ENCODE data around the gene FILIP1L. TPM values are rescaled to one million over a fixed set of nuclear protein-coding genes. Genes with fewer than 3 reads are reported as not detected.

Gene FILIP1L
- total RNA-seq, 2 experiments from 2014 or later, result not detected

- H3K36me3 ChIP-seq (ENCODE audit: insufficient read depth, low read length), result no peaks in the 10 kb centered on the region
- H3K4me1 ChIP-seq (ENCODE audit: insufficient read depth, low read length, poor library complexity, severe bottlenecking), result peaks cover 7% of the 10 kb centered on the region
- intact Hi-C loops (cut with micrococcal nuclease; ENCODE audit: unreplicated experiment), result no loop called here
- no TSS peak for BruUV-seq (replicated peaks)
- H3K4me2 ChIP-seq (ENCODE audit: low read length), result no peak overlapping the region
- TF ChIP-seq CTCF (conservative IDR thresholded peaks at IDR 0.05; ENCODE audit: low read length) (no peak), EZH2phosphoT487 (IDR thresholded peaks at IDR 0.05; ENCODE audit: borderline replicate concordance, low read depth, low read length) (no peak)
- H3K9me2 ChIP-seq (ENCODE audit: insufficient read depth, low read length), result no peaks in the 10 kb centered on the region; the same call in 1 of the 2 replicates
- no peak overlapping the region for H2AFZ ChIP-seq (ENCODE audit: low read length)
- H4K20me1 ChIP-seq (ENCODE audit: insufficient read depth, low read length), result 0 out of 2 replicates have a peak, but pooled peaks cover 5% of the 10 kb centered on the region
- no peaks in the 10 kb centered on the region for H3K9me3 ChIP-seq (ENCODE audit: low read length)
- DNase-seq (ENCODE audit: low spot score), result no peak
- ChIA-PET POLR2A (no interaction called here), CTCF (ENCODE audit: unreplicated experiment) (no interaction called here)
- H3K79me2 ChIP-seq (ENCODE audit: insufficient read depth, low read depth, low read length), result no peaks in the 10 kb centered on the region
- H3K27ac ChIP-seq (ENCODE audit: low read depth, low read length, poor library complexity, severe bottlenecking), result no peak overlapping the region
- no peak overlapping the region for H3K4me3 ChIP-seq (ENCODE audit: low read depth, low read length, poor library complexity, severe bottlenecking)
Observed at GRCh38 chr3:99921377-99921695, 193.0 kb downstream of the FILIP1L start.

GRCh38 chr3:99920481-99921376 is 193.6 kb downstream of the FILIP1L start:
- H4K20me1 ChIP-seq (ENCODE audit: insufficient read depth, low read length), result 0 out of 2 replicates have a peak, but pooled peaks cover 5% of the 10 kb centered on the region
- peak; percentile 3 for DNase-seq (ENCODE audit: low spot score)
- BruUV-seq (replicated peaks), result no TSS peak
- no peaks in the 10 kb centered on the region for H3K9me3 ChIP-seq (ENCODE audit: low read length)
- H3K36me3 ChIP-seq (ENCODE audit: insufficient read depth, low read length), result no peaks in the 10 kb centered on the region
- H3K4me3 ChIP-seq (ENCODE audit: low read depth, low read length, poor library complexity, severe bottlenecking), result no peak overlapping the region
- H3K27ac ChIP-seq (ENCODE audit: low read depth, low read length, poor library complexity, severe bottlenecking), result no peak overlapping the region
- peaks cover 7% of the 10 kb centered on the region for H3K4me1 ChIP-seq (ENCODE audit: insufficient read depth, low read length, poor library complexity, severe bottlenecking)
- POLR2A ChIA-PET, result interaction anchor here (0.6 to 1.3 kb wide), 3 partner anchors 18 to 93 kb away, joined by 3 to 5 read pairs (median 3); no protein-coding TSS in a partner anchor
- intact Hi-C loops (cut with micrococcal nuclease; ENCODE audit: unreplicated experiment), result no loop called here
- H3K4me2 ChIP-seq (ENCODE audit: low read length), result no peak overlapping the region
- CTCF ChIA-PET (ENCODE audit: unreplicated experiment), result no interaction called here
- H3K79me2 ChIP-seq (ENCODE audit: insufficient read depth, low read depth, low read length), result no peaks in the 10 kb centered on the region
- no peak for TF ChIP-seq EZH2phosphoT487 (IDR thresholded peaks at IDR 0.05; ENCODE audit: borderline replicate concordance, low read depth, low read length)
- no peak for TF ChIP-seq CTCF (conservative IDR thresholded peaks at IDR 0.05; ENCODE audit: low read length)
- no peak overlapping the region for H2AFZ ChIP-seq (ENCODE audit: low read length)
- H3K9me2 ChIP-seq (ENCODE audit: insufficient read depth, low read length), result no peaks in the 10 kb centered on the region; the same call in 1 of the 2 replicates

GRCh38 chr3:99919694-99920093 is 194.6 kb downstream of the FILIP1L start:
- H3K4me1 ChIP-seq (ENCODE audit: insufficient read depth, low read length, poor library complexity, severe bottlenecking), result peaks cover 7% of the 10 kb centered on the region
- H3K9me3 ChIP-seq (ENCODE audit: low read length), result no peaks in the 10 kb centered on the region
- H3K9me2 ChIP-seq (ENCODE audit: insufficient read depth, low read length), result no peaks in the 10 kb centered on the region; the same call in 1 of the 2 replicates
- no peaks in the 10 kb centered on the region for H3K79me2 ChIP-seq (ENCODE audit: insufficient read depth, low read depth, low read length)
- intact Hi-C loops (cut with micrococcal nuclease; ENCODE audit: unreplicated experiment), result no loop called here
- ChIA-PET CTCF (ENCODE audit: unreplicated experiment) (no interaction called here), POLR2A (interaction anchor here (0.8 to 1.3 kb wide), 2 partner anchors 19 to 31 kb away, joined by 3 to 5 read pairs; no protein-coding TSS in a partner anchor)
- BruUV-seq (replicated peaks), result no TSS peak
- H3K4me3 ChIP-seq (ENCODE audit: low read depth, low read length, poor library complexity, severe bottlenecking), result no peak overlapping the region
- no peaks in the 10 kb centered on the region for H3K36me3 ChIP-seq (ENCODE audit: insufficient read depth, low read length)
- H3K4me2 ChIP-seq (ENCODE audit: low read length), result no peak overlapping the region
- no peak for TF ChIP-seq EZH2phosphoT487 (IDR thresholded peaks at IDR 0.05; ENCODE audit: borderline replicate concordance, low read depth, low read length)
- no peak for TF ChIP-seq CTCF (conservative IDR thresholded peaks at IDR 0.05; ENCODE audit: low read length)
- H4K20me1 ChIP-seq (ENCODE audit: insufficient read depth, low read length), result 0 out of 2 replicates have a peak, but pooled peaks cover 5% of the 10 kb centered on the region
- no peak overlapping the region for H3K27ac ChIP-seq (ENCODE audit: low read depth, low read length, poor library complexity, severe bottlenecking)
- DNase-seq (ENCODE audit: low spot score), result no peak
- H2AFZ ChIP-seq (ENCODE audit: low read length), result no peak overlapping the region
